GM12872 (cell line): ENCODE measurements around the gene ALS2.

ENCODE experiments used
- TF ChIP-seq, protein P1 (sequence below): IDR thresholded peaks from 3 replicates; pipeline ENCODE4 v1.5.1; 2011; ENCODE audit warnings: low read depth, mild to moderate bottlenecking, low read length, moderate library complexity; ENCODE audit not compliant: insufficient read depth

The ALS2 gene

DNA sequence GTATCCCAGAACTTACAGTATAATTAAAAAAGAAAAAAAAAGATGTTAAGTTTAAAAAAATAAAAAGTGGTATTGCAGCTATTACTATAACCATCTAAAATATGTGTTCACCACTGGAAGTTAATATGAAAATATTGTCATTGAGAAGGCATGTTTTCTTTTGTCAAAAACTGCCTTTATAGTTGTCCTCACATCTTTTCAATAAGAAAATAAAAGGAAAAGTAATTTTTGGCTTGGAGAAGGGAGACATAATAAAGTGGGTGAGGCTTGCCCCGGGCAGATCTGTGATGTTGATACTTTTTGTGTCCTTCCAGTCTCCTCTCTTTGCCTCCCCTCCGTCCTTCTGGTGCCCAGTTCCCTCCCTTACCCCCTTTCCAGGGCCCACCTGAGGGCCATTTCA is 107.2 kb downstream of the ALS2 start:
- TF ChIP-seq, protein P1, sequence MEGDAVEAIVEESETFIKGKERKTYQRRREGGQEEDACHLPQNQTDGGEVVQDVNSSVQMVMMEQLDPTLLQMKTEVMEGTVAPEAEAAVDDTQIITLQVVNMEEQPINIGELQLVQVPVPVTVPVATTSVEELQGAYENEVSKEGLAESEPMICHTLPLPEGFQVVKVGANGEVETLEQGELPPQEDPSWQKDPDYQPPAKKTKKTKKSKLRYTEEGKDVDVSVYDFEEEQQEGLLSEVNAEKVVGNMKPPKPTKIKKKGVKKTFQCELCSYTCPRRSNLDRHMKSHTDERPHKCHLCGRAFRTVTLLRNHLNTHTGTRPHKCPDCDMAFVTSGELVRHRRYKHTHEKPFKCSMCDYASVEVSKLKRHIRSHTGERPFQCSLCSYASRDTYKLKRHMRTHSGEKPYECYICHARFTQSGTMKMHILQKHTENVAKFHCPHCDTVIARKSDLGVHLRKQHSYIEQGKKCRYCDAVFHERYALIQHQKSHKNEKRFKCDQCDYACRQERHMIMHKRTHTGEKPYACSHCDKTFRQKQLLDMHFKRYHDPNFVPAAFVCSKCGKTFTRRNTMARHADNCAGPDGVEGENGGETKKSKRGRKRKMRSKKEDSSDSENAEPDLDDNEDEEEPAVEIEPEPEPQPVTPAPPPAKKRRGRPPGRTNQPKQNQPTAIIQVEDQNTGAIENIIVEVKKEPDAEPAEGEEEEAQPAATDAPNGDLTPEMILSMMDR = no peak

DNA sequence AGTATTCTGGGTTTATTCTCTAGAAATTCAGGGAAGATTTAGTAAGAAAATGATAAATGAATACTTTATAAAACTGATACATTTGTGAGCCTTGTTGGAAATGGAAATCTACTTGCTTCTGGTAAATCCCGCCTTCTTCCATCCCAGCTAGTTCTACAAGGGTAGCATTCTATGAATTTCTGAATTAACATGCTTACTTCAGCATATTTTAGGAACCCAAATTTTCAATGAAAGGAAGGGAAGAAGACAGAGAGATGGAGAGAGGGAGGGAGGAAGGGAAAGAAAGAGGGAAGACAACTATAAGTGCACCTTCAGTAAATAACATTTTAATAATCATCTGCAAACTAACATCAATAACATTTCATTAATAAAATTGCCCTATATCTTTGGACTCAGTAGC is 110.9 kb downstream of the ALS2 start:
- TF ChIP-seq, protein P1 = no peak

DNA sequence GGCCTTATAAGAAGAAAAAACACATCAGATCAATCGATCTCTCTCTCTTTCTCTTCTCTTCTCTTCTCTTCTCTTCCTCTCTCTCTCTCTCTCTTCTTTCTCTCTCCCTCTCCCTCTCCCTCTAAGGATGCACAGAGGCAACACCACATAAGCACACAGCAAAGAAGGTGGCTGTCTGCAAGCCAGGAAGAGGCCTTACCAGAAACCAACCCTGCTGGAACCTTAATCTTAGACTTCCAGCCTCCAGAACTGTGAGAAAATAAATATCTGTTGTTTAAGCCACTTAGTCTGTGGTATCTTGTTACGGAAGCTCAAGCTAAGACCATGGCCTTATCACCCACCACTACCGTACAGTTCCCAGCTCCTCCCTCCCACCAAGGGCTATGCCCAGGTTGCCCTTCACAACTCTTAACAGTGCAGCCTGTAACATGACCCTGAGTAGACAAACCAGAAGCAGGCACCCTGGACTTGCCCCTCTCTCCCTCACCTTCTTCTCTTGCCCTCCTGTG is 112.3 kb downstream of the ALS2 start:
- TF ChIP-seq, protein P1 = no peak

DNA sequence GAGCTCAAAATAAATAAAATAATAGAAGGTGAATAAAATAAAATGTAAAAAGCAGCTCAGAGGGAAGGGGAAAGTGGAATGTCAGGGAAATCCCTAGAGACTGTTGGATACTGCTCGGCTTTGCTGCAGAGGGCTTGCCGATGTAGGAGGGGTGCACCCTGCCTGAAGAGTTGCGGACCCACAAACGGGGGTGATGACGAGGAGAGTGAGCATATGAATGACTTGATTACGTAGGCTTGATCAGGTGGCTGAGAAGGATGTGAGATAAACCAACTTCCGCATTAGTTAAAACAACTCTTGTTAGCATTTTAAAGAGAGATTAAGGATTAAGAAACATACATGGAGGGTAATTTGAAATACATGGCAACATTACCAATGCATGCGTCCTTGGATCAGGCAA is 116.4 kb downstream of the ALS2 start:
- TF ChIP-seq, protein P1 = no peak

DNA sequence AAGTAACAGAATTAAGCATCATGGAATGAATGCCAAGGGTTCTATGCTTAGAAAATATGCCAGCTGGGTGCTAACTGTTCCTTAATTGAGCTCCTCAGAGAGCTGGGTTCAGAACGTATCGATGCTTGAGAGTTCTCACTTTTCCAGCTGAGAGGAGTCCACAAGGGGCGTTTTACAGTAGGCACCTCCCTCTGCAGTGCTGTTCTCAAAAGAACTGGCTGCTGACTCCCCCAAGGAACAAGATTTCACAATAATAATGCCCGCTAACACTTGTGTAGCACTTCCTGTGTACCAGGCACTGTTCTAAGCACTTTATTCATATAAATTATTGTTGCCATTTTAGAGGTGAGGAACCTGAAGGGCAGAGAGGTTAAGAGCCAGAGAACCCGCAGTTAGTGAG is 119.4 kb downstream of the ALS2 start:
- TF ChIP-seq, protein P1 = no peak

DNA sequence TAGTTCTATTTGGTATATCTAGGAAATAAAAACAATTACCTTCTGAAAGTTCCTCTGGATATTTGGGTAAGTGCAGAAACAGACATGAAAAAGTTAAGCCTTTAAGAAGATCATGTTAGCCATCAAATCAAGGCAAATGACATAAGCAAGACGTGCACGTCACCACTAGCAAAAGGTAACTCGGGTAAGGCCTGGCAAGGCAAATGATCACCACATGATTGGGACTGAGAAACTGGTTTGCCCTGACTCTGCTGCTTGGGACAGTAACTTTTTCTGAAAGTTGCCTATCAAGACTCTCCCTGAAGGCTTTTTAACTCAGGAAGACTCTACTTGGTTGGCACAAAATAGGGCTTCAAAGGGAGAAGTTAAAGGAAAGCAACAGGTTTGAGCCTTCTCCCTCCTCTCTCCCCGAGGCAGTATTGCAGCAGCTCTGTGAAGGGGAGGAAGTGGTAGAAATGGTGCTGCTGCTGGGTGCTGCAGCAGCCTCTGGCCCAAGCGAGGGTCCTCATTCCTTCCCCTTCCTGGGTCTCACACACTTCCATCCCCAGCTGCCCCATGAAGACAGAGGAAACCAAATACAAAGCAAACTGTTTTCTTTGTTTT is 120.3 kb downstream of the ALS2 start:
- TF ChIP-seq, protein P1 = no peak

DNA sequence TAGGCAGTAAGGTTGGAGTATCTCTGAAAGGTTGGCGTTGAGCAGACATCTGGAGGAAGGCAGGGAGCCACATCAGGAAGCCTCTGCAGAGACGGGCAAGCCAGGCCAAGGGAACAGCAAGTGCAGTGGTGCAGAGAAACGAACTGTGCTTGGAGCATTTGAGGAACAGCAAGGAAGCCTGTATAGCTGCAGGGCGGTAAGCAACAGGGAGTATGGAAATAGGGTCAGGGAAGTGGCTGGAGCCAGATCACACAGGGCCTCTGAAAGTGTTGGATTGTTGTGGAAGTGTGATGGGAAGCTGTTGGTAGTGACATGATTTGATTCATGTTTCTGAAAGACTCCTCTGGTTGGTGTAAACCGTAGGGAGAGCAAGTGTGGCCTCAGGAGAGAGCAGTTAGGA is 124.0 kb downstream of the ALS2 start:
- TF ChIP-seq, protein P1 = no peak

DNA sequence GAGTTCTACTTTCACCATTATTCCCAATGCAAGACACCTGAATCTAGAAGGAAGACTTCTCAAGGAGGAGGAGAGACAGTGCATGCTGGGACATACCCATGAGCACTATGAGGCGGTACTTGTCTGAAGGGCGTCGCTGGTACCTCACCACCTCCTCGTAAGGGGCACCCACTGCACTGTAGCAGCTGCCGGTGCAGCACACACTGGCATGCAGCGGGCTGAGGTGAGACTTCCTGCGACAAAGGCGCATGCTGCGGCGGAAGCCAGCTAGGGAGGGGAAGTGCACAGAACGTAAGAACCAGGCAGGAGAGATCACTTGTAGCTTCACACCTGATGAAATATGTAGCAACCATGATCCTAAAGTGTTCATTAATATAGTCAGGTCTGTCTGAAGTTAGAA is 124.6 kb downstream of the ALS2 start:
- TF ChIP-seq, protein P1 = no peak
